Endothelial cell of umbilical vein (primary cell): ENCODE measurements around the gene GAA.

Experiments used
- EZH2 ChIP-seq: IDR thresholded peaks from 2 replicates; pipeline ENCODE4 v1.6.1; 2012; ENCODE audit warnings: borderline replicate concordance, low read depth, mild to moderate bottlenecking, moderate library complexity, low read length, inconsistent platforms; ENCODE audit not compliant: severe bottlenecking
- POLR2A ChIP-seq: IDR thresholded peaks from 2 replicates; pipeline ENCODE4 v1.6.1; 2012; ENCODE audit warnings: low read depth, mild to moderate bottlenecking, control low read depth, low read length
- POLR2AphosphoS5 ChIP-seq: IDR thresholded peaks from 2 replicates; pipeline ENCODE4 v1.6.1; 2012; ENCODE audit warnings: low read depth, mild to moderate bottlenecking, control low read depth, low read length, moderate library complexity; ENCODE audit not compliant: insufficient read depth
- TF ChIP-seq, protein P1 (sequence below), 2 donors: IDR thresholded peaks; 1 replicate in 1 of 2; 2 replicates in 1 of 2; pipeline ENCODE4 v1.5.1; 2011; ENCODE audit warnings: low read length in 2 of 2, mild to moderate bottlenecking in 2 of 2, moderate library complexity in 2 of 2, control low read depth in 1 of 2, inconsistent platforms in 1 of 2, low read depth in 1 of 2; ENCODE audit not compliant: insufficient read depth in 1 of 2; ENCODE audit errors: extremely low read depth in 1 of 2
- TF ChIP-seq, protein P2 (sequence below): IDR thresholded peaks from 2 replicates; pipeline ENCODE4 v1.6.1; 2011; ENCODE audit not compliant: insufficient read depth, insufficient read length

DNA sequence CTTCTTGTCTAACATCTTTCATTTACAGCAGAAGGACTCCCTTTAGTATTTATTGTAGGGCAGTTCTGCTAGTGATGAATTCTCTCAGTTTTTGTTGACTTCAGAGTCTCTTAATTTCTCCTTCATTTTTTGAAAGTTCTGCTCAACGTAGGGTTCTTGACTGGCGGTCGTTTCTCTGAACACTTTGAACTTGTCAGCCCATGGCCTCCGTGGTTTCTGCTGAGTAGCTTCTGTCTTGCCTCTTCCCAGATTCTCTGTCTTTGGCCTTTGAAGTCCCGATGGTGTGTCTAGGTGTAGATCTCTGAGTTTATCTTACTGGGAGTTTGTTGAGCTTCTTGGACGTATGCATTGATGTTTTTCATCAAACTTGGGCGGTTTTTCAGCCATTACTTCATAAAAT lies 13.4 kb downstream of the GAA start:
- TF ChIP-seq EZH2 (no peak), POLR2A (no peak), POLR2AphosphoS5 (no peak)
- TF ChIP-seq, protein P1, sequence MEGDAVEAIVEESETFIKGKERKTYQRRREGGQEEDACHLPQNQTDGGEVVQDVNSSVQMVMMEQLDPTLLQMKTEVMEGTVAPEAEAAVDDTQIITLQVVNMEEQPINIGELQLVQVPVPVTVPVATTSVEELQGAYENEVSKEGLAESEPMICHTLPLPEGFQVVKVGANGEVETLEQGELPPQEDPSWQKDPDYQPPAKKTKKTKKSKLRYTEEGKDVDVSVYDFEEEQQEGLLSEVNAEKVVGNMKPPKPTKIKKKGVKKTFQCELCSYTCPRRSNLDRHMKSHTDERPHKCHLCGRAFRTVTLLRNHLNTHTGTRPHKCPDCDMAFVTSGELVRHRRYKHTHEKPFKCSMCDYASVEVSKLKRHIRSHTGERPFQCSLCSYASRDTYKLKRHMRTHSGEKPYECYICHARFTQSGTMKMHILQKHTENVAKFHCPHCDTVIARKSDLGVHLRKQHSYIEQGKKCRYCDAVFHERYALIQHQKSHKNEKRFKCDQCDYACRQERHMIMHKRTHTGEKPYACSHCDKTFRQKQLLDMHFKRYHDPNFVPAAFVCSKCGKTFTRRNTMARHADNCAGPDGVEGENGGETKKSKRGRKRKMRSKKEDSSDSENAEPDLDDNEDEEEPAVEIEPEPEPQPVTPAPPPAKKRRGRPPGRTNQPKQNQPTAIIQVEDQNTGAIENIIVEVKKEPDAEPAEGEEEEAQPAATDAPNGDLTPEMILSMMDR (IDR thresholded peaks at IDR 0.05; ENCODE audit: extremely low read depth in 1 of 2, insufficient read depth in 1 of 2, low read depth in 1 of 2, low read length in 2 of 2): no peak
- TF ChIP-seq, protein P2, sequence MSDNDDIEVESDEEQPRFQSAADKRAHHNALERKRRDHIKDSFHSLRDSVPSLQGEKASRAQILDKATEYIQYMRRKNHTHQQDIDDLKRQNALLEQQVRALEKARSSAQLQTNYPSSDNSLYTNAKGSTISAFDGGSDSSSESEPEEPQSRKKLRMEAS: no peak
